ENCODE data around the gene DEFB119. TPM values are rescaled to one million over a fixed set of nuclear protein-coding genes. Genes with fewer than 3 reads are reported as not detected.
"Not testable (repeated sequence)": the region's sequence is repeated elsewhere in the genome, so short reads cannot be mapped to it uniquely, and the experiment has no call there.

Gene DEFB119
- total RNA-seq: not detected
- not detected for polyA plus RNA-seq (ENCODE audit: insufficient read depth in 1 of 8, insufficient read length in 8 of 8, low replicate concordance in 1 of 8)
- long read RNA-seq, donor 1: 0 reads
- long read RNA-seq, donor 2: 0 reads
- long read RNA-seq, donor 3: 0 reads
- long read RNA-seq, donor 4: 0 reads
- long read RNA-seq, donor 5: 0 reads
- long read RNA-seq, donor 6: 0 reads
- long read RNA-seq, donor 7: 0 reads
- long read RNA-seq, donor 8: 0 reads
- long read RNA-seq, donor 9: 0 reads
- long read RNA-seq, donor 10: 0 reads
- long read RNA-seq, donor 11: 0 reads

GRCh38 chr20:31390490-31390889 is at the start of gene DEFB119:
TSS of gene DEFB119 (minus strand) at chr20:31390590. CDS start at chr20:31390483, 107 bp downstream.
- H3K9me3 ChIP-seq (replicated peaks; ENCODE audit: control insufficient read depth, low read depth, low read length): peaks cover 36% of the 10 kb centered on the region
- H3K4me1 ChIP-seq (ENCODE audit: control insufficient read depth, insufficient read depth, low read length): no peaks in the 10 kb centered on the region
- H3K27me3 ChIP-seq (ENCODE audit: control insufficient read depth, insufficient read depth, low read length): no peaks in the 10 kb centered on the region
- H3K36me3 ChIP-seq (ENCODE audit: control insufficient read depth, insufficient read depth, low read length): no peaks in the 10 kb centered on the region
- DNase-seq: no peak
- H3K27ac ChIP-seq (ENCODE audit: low read length): no peak within 1 kb of the TSS
- no peak within 1 kb of the TSS for H3K4me3 ChIP-seq (ENCODE audit: low read length)
- 64% methylated on average over 1 of the region's 1 CpG for WGBS (ENCODE audit: insufficient coverage)

GRCh38 chr20:31430568-31431115 is 40.3 kb upstream of the DEFB119 start:
- no peak overlapping the region for H3K27ac ChIP-seq (ENCODE audit: low read length)
- no peak overlapping the region for H3K4me3 ChIP-seq (ENCODE audit: low read length)
- H3K27me3 ChIP-seq (ENCODE audit: control insufficient read depth, insufficient read depth, low read length): no peaks in the 10 kb centered on the region
- H3K4me1 ChIP-seq (ENCODE audit: control insufficient read depth, insufficient read depth, low read length): no peaks in the 10 kb centered on the region
- no peaks in the 10 kb centered on the region for H3K36me3 ChIP-seq (ENCODE audit: control insufficient read depth, insufficient read depth, low read length)
- WGBS (ENCODE audit: insufficient coverage): 74% methylated on average over 2 of the region's 4 CpGs
- no peak for DNase-seq
- H3K9me3 ChIP-seq (replicated peaks; ENCODE audit: control insufficient read depth, low read depth, low read length): no peaks in the 10 kb centered on the region

- H3K27me3 ChIP-seq (ENCODE audit: control insufficient read depth, insufficient read depth, low read length); H3K36me3 ChIP-seq (ENCODE audit: control insufficient read depth, insufficient read depth, low read length); H3K27ac ChIP-seq (ENCODE audit: low read length); H3K4me3 ChIP-seq (ENCODE audit: low read length); DNase-seq; H3K9me3 ChIP-seq (replicated peaks; ENCODE audit: control insufficient read depth, low read depth, low read length); H3K4me1 ChIP-seq (ENCODE audit: control insufficient read depth, insufficient read depth, low read length): not testable (repeated sequence)
- 100% methylated on average over 1 of the region's 31 CpGs for WGBS (ENCODE audit: insufficient coverage)
Observed at GRCh38 chr20:31427576-31427975, 37.2 kb upstream of the DEFB119 start.

GRCh38 chr20:31426891-31427551 is 36.6 kb upstream of the DEFB119 start:
- not testable (repeated sequence) for H3K27ac ChIP-seq (ENCODE audit: low read length); H3K4me1 ChIP-seq (ENCODE audit: control insufficient read depth, insufficient read depth, low read length); H3K4me3 ChIP-seq (ENCODE audit: low read length); H3K27me3 ChIP-seq (ENCODE audit: control insufficient read depth, insufficient read depth, low read length); DNase-seq; H3K9me3 ChIP-seq (replicated peaks; ENCODE audit: control insufficient read depth, low read depth, low read length); H3K36me3 ChIP-seq (ENCODE audit: control insufficient read depth, insufficient read depth, low read length)
- WGBS (ENCODE audit: insufficient coverage): no CpG with 5 or more reads among the region's 48 CpGs

GRCh38 chr20:31425797-31426196 is 35.4 kb upstream of the DEFB119 start:
- Histone ChIP-seq H3K27ac (ENCODE audit: low read length) (no peak overlapping the region), H3K9me3 (replicated peaks; ENCODE audit: control insufficient read depth, low read depth, low read length) (no peaks in the 10 kb centered on the region), H3K36me3 (ENCODE audit: control insufficient read depth, insufficient read depth, low read length) (no peaks in the 10 kb centered on the region), H3K27me3 (ENCODE audit: control insufficient read depth, insufficient read depth, low read length) (no peaks in the 10 kb centered on the region), H3K4me1 (ENCODE audit: control insufficient read depth, insufficient read depth, low read length) (no peaks in the 10 kb centered on the region), H3K4me3 (ENCODE audit: low read length) (no peak overlapping the region)
- DNase-seq: no peak

GRCh38 chr20:31418307-31418706 is 27.9 kb upstream of the DEFB119 start:
- H3K27me3 ChIP-seq (ENCODE audit: control insufficient read depth, insufficient read depth, low read length): no peaks in the 10 kb centered on the region
- WGBS (ENCODE audit: insufficient coverage): no CpG with 5 or more reads among the region's 7 CpGs

GRCh38 chr20:31415653-31416052 is 25.3 kb upstream of the DEFB119 start:
- H3K27ac ChIP-seq (ENCODE audit: low read length): no peak overlapping the region
- DNase-seq: no peak
- peaks cover 4% of the 10 kb centered on the region for H3K9me3 ChIP-seq (replicated peaks; ENCODE audit: control insufficient read depth, low read depth, low read length)
- H3K4me1 ChIP-seq (ENCODE audit: control insufficient read depth, insufficient read depth, low read length): no peaks in the 10 kb centered on the region
- no CpG with 5 or more reads among the region's 2 CpGs for WGBS (ENCODE audit: insufficient coverage)
- no peaks in the 10 kb centered on the region for H3K36me3 ChIP-seq (ENCODE audit: control insufficient read depth, insufficient read depth, low read length)
- no peak overlapping the region for H3K4me3 ChIP-seq (ENCODE audit: low read length)
- no peaks in the 10 kb centered on the region for H3K27me3 ChIP-seq (ENCODE audit: control insufficient read depth, insufficient read depth, low read length)

More at GRCh38 chr20:31418307-31418706, 27.9 kb upstream of the DEFB119 start:
- no peaks in the 10 kb centered on the region for H3K36me3 ChIP-seq (ENCODE audit: control insufficient read depth, insufficient read depth, low read length)
- H3K4me1 ChIP-seq (ENCODE audit: control insufficient read depth, insufficient read depth, low read length): no peaks in the 10 kb centered on the region
- no peak overlapping the region for H3K4me3 ChIP-seq (ENCODE audit: low read length)
- no peak for DNase-seq
- peaks cover 2% of the 10 kb centered on the region for H3K9me3 ChIP-seq (replicated peaks; ENCODE audit: control insufficient read depth, low read depth, low read length)
- no peak overlapping the region for H3K27ac ChIP-seq (ENCODE audit: low read length)

GRCh38 chr20:31414381-31414780 is 24.0 kb upstream of the DEFB119 start:
- no peaks in the 10 kb centered on the region for H3K27me3 ChIP-seq (ENCODE audit: control insufficient read depth, insufficient read depth, low read length)
- no peaks in the 10 kb centered on the region for H3K36me3 ChIP-seq (ENCODE audit: control insufficient read depth, insufficient read depth, low read length)
- H3K4me1 ChIP-seq (ENCODE audit: control insufficient read depth, insufficient read depth, low read length): no peaks in the 10 kb centered on the region
- H3K27ac ChIP-seq (ENCODE audit: low read length): no peak overlapping the region
- DNase-seq: no peak
- H3K9me3 ChIP-seq (replicated peaks; ENCODE audit: control insufficient read depth, low read depth, low read length): peaks cover 4% of the 10 kb centered on the region
- no peak overlapping the region for H3K4me3 ChIP-seq (ENCODE audit: low read length)
- 80% methylated on average over 4 of the region's 6 CpGs for WGBS (ENCODE audit: insufficient coverage)

GRCh38 chr20:31410011-31410410 is 19.6 kb upstream of the DEFB119 start:
- Histone ChIP-seq H3K27ac (ENCODE audit: low read length) (no peak overlapping the region), H3K9me3 (replicated peaks; ENCODE audit: control insufficient read depth, low read depth, low read length) (peaks cover 11% of the 10 kb centered on the region), H3K36me3 (ENCODE audit: control insufficient read depth, insufficient read depth, low read length) (no peaks in the 10 kb centered on the region), H3K4me3 (ENCODE audit: low read length) (no peak overlapping the region), H3K27me3 (ENCODE audit: control insufficient read depth, insufficient read depth, low read length) (no peaks in the 10 kb centered on the region), H3K4me1 (ENCODE audit: control insufficient read depth, insufficient read depth, low read length) (no peaks in the 10 kb centered on the region)
- no peak for DNase-seq
- no CpG with 5 or more reads among the region's 1 CpG for WGBS (ENCODE audit: insufficient coverage)

GRCh38 chr20:31406115-31406514 is 15.7 kb upstream of the DEFB119 start, which contains the start of gene DEFB121:
TSS of gene DEFB121 (minus strand) at chr20:31406215. CDS start at chr20:31406152, 63 bp downstream.
- no peak for DNase-seq
- no peak within 1 kb of the TSS for H3K4me3 ChIP-seq (ENCODE audit: low read length)
- WGBS (ENCODE audit: insufficient coverage): 0% methylated on average over 1 of the region's 3 CpGs
- H3K4me1 ChIP-seq (ENCODE audit: control insufficient read depth, insufficient read depth, low read length): no peaks in the 10 kb centered on the region
- H3K27me3 ChIP-seq (ENCODE audit: control insufficient read depth, insufficient read depth, low read length): no peaks in the 10 kb centered on the region
- H3K36me3 ChIP-seq (ENCODE audit: control insufficient read depth, insufficient read depth, low read length): no peaks in the 10 kb centered on the region
- H3K9me3 ChIP-seq (replicated peaks; ENCODE audit: control insufficient read depth, low read depth, low read length): peaks cover 10% of the 10 kb centered on the region
- H3K27ac ChIP-seq (ENCODE audit: low read length): no peak within 1 kb of the TSS

All from muscle of leg (tissue), 16 donors.